ENCODE data around the gene ATXN7.
A peak's percentile ranks its signal among the peaks of the same experiment; 100 is the strongest.

Gene ATXN7

DNA sequence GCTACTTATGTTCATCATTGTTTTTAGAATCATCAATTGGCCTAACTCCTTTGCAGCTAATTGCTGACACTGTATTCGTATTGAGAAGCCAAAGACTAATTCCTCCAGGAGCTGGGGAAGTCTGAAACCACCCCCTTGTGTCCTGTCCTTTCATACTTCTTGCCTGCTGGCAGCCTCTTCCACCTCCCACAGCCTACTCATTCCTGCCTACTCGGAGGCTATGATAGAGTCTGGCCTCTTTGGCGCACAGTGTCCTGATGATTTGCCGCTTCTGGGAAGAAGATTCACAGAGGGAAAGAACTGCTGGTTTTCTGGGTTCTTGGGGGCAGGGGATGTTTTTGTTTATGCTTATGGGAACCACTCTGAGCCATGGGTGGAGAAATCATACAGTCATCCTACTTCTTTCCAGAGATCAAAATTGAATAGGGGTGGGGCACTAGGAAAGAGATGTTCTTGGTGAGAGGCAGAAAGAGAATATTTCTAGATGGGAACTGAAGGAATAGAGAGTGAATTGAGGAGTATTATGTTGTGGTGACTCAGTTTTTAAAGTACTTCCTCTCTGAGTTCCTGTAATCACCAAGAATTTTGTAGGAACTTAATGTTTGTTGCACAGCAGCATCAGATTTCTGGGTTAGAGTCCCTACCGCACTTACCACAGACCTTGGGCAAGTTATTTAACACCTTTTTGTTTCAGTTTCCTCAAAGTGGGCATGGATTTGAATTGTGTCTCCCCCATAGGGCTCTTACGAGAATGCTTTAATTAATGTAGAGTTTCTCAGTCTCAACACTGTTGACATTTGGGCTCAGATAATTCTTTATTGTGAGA is 70.6 kb downstream of the ATXN7 start:
- DNase-seq: no peak

DNA sequence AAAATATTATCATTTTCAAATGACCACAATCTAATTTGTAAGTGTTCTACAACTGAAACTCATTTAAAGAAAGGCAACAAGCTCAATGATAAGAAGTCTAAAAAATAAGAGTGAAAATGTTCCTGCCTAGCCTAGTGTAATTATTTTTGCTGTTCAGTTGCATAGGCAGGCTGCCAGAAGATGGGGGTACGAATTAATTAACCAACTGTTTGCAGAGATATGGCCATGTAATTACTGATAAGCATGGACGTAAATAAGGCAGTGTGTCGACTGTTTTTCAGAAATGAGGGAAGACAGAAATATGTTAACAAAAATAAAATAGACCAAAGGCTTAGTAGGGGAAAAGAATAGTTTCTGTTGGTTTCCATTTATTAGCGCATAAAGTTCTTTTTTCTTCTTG is 73.3 kb downstream of the ATXN7 start:
- DNase-seq: no peak

DNA sequence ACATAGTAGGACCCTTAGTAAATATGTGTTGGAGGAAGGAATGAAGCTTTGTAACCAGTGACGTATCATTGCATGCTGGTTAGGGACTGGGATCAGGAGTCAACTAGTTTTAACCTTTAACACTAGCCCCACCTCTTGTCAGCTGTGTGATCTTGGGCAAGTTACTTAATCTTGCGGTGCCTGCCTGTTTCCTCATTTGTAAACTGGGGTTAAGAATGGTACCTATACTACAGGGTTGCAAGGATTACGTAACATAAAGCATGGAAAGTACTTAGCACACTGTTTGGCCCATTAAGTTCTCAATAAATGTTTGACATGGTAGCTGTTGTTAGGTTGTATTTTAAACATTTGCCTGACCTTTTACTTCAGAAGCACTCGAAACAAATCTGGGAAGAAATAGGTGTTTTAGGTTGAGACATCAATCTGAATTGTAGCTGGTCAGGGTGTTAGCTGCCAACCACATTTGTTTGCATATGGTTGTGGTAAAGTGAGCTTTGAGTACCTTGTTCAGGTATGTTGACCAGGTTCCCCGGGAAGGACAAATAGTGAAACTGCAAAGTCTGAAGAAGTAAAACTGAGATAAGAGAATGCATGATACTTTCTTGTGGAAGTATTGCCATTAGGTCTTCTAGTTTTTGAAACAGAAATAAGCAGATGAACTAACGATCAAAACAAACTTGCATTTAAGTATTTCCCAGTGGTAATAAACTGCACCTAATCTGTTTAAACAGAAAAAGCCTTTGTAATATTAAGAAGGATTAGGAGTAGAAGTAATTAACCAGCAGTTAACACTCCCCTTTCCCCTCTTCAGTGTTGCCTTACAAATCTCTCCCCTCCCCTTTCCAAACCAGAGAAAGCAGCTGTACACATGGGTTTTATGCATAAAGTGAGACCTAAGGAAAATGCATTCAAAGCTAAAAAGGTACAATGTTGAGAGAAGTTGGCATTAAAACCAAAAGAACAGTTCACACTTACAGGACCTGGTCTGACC is 74.3 kb downstream of the ATXN7 start:
- no peak for DNase-seq

DNA sequence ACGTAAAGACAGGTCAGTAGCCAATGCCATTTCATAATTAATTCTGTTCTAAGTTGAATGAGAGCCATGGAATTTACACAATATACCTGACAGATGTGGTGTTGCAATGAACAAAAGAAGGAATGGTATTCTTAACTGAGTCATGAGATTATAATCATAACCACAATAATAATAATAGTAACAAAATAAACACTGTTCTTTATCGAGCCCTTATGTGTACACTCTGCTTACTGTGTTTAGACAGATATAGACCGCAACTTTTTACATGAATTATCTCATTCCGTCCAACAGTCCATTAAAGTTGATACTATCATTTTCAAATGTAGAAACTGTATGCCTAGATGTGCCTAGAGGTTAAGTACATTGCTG is 76.7 kb downstream of the ATXN7 start:
- no peak for DNase-seq

DNA sequence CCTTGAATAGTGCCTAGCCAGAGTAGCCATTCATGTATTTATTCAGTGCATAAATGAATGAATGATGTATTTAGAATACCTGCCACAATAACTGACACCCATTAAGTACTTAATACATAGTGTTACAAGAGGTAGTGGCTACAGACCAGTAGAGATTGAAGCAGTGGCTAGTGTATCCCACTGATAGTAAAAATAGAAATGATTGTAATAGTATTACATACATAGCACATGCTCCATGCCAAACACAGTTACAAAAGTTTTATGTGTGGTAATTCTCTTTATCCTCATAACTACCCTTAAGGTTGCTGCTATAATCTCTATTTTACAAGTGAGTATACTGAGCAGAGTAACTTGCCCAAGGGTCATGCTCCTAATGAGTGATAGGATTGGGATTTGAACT is 78.9 kb downstream of the ATXN7 start:
- DNase-seq: no peak

DNA sequence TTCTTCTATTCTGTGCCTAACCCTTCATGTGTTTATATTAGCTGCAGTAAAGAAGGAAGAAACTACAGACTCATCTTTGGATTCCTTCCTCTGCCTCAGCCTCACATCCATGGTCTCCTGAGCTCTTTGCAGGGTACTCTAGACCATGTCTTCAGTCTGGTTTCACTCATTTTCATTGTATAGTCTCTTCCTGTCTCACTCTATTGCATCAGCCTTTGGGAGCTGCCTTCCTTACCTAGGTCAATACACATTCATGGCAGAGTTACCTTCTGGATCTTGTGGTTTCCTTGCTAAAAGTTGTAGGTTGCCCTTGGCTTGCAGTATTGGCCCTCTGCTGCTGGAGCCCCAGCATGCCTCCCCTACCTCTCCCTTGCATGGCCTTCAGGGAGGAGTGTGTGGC is 80.0 kb downstream of the ATXN7 start:
- no peak for DNase-seq

DNA sequence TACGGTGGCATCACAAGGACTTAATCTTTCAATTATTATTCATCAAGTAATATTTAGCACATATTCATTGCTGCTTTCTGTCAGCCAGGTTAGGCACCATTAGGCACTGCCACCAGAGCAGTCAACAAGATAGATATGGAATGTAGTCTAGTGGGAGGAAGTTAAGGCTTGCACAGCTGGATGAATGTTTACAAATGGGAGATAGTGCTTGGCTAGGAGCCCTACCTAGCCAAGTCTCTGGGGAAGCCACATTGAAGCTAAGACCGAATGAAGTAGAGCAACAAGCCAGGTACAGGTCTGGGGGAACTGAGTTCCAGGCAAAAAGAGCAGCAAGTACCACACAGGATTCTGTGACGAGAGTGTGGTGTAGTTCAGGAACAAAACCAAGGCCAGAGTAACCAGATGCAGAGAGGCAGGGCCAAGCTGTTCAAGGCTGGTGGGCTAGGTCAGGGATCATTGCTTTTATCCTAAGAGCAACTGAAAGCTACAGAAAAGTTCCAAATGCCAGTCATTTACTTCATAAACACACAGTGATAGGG is 82.0 kb downstream of the ATXN7 start:
- no peak for DNase-seq

DNA sequence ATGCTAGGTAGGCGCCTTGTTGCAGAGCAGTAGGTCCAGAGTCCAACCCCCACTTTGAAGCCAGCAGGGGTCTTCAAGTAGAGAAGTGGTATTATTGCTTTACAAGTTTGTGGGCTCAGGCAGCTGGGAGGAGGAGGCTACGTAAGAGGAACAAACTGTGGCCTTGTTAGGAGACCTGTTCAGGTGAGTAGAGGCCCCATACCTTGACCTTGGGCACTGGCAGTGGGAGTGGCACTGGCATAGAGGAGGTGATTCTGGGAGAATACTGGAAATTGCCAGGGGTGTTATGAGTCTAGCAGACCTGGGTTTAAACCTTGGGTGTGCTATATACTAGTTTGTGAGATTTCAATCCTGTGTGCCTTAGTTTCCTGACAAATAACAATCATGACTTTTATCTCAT is 83.1 kb downstream of the ATXN7 start:
- no peak for DNase-seq

DNA sequence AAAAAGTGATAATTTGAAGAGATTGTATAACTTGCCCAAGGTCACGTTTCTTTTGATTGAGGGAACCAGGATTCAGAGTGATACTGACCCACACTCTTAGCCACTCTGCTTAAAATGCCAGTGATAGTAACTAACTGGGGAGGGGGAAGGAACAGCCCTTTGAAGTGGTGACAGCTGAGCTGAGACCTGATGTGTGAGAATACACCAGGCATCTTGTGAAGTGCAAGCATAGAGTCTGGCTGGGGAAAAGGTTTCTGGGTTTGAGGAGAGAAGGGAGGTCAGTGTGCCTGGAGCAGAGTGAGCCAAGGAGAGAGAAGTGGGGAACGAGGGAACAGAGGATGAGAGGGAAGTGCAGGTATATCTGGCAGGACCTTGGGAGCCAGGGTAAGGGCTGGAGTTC is 83.9 kb downstream of the ATXN7 start:
- no peak for DNase-seq

DNA sequence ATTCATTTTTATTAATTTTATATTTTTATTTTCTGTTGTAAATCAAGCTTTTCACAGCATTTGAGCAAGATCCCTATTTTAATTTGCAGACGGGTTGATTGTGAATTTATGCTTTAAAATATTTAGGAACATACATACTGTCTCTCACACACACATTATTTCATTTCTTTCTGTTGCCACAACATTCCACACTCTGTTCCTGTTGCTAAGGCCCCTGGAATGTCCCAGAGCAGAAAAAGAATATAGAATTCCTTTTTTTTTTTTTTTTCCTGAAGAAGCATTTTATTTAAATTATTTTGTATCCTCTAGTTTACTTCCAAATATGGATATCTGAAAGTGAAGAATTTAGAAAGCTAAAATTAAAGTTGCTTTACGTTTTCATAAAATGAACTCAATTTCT is 85.3 kb downstream of the ATXN7 start:
- no peak for DNase-seq

DNA sequence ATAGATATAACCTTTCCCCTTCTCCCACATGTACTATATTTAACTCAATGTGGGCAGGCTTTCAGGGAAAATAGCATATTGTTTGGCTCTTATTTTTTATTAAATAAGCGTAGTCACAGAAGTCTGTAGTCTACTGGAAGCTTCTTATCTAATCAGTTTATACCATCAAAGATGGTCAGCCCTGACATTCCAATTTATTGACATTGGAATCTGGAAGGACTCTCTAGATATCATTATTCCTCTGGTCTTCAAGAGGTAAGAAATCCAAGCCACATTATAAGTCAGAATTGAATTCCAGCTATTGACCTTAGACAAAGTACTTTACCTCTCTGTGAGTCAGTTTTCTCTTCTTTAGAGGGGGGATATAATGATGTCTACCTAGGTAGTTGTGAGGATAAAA is 87.0 kb downstream of the ATXN7 start:
- DNase-seq: no peak

DNA sequence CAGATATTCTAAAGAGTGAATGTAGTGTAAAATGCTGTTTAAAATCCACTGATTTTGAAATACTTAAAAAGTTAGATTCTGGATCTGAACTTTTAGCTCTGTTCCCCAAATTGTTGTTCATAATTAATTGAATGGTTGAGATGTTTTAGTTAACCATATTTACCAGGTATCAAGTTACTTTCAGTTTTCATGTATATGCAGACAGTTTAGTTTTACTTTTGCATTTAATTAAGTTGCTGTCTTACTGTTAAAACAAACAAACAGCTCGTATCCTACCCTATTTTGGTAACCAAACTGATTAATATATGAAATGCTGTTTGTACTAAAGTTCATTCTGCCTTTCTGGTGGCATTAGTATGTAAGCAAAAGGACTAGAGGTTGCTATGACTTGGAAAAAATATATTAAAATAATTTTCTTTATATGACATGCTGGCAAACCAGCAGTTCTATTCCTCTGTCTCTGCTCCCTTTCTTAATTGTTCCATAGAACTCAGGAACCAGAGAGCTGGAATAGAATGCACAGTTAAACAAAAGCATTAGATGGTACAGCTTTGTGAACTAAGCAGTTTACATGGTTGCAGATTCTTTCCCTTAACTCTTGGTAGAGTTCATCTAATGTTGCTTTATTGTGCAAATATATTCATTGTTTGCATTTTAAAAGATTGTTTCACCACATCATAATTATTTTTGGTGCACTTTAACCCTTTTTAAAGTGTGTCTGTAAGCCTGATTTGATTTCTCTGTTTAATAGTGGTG is 88.0 kb downstream of the ATXN7 start:
- DNase-seq: no peak

DNA sequence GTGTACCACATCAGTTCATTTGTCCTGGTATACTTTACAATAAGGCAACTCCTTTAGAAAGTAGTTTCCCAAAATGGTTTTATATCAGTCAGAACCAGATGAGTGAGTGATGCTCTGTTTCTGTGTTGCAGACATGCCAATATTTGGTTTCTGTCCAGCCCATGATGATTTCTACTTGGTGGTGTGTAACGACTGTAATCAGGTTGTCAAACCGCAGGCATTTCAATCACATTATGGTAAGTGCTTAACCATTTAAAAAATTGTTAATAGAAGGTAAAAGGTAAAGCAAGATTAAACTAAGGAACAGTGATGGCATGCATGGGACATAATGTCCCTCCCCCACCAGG is 88.6 kb downstream of the ATXN7 start:
- no peak for DNase-seq

DNA sequence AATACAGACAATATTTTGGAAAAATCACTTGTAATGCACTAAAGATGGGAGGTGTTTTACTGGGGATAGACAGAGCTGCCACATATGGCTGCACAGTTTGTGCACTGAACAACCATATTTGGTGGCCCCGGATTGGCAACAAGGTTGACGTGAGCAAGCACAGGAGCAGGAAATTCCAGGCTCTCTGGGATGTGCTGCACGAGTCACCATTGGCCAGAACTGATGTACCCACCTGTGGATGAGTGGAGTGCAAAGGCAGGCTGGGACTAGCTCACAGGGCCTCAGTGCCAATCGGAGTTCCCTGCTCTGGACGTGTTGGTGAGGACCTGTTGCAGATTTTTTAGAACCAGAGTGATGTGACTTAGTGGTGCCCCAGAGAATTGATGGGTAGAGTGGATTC is 90.5 kb downstream of the ATXN7 start:
- DNase-seq: no peak

DNA sequence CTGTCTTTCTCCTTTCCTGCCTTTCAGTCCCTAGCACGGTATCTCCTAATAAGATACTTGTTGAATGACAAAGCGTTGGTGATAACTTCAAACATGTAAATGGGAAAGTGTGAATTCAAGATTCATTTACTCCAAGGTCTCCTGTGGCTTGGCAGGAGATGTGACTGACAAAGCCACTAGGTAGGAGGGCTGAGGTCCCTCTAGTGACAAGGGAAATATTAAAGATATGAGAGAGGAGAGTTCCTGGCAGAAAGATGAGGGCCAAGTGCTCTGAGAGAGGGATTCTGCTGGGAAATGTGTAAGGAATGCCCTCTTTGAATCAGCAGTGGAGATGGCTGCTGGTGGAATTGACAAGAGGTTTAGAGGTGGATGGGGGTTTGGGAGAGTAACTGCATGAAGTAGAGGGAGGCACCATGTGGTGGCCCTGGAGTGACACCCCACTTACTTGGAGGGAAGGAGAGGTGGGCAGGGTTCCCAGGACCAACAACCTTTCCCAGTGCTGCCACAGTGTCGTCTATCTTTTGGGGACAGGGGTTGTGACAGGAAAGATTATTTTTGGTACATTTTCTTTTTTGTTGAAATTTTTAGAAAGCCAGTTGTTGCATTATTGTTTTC is 91.5 kb downstream of the ATXN7 start:
- no peak for DNase-seq

DNA sequence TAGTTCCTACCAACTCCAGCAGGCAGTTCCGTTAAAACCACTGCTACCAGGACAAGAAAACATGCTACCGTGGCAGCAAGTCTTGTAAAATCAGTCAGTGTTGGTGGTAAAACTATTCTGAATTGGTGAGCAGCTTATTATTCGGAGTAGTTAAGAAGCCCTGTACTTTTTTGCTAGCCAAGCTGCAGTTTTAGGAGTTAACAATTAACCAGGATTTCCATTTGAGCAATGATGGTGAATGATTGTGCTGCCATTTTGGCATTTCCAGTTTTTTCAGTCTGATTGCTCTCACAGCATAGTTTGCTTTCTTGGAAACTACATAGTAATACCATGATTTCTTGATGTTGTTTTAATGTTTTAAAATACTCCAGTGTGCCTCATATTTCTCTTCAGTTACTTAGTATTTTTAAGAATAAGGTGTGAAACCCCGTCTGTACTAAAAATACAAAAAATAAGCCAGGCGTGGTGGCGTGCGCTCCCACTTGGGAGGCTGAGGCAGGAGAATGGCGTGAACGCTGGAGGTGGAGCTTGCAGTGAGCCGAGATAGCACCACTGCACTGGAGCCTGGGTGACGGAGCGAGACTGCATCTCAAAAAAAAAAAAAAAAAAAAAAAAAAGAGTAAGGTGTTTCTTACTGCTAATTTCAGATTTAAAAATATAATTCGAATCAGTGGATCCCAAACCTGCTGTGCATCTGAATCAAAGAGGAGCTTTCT is 92.3 kb downstream of the ATXN7 start:
- DNase-seq: no peak

DNA sequence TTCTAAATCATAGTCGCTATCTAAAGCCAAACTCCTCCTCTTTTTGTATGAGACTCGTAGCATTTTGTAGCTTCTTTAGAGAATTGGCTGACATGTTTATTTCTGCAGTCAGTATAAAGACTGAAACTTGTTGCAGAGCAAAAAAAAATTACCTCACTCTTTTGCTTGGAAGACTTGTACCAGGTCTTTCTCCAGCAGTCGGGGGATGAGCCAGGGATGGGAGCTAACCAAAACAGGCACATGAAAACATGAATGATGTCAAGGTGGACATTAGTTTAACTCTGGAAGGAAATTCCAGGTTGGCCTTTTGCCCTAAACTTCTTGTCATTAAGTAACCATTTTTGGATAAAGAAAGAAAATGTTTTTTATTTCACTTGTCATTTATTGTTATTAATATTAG is 95.5 kb downstream of the ATXN7 start:
- no peak for DNase-seq

DNA sequence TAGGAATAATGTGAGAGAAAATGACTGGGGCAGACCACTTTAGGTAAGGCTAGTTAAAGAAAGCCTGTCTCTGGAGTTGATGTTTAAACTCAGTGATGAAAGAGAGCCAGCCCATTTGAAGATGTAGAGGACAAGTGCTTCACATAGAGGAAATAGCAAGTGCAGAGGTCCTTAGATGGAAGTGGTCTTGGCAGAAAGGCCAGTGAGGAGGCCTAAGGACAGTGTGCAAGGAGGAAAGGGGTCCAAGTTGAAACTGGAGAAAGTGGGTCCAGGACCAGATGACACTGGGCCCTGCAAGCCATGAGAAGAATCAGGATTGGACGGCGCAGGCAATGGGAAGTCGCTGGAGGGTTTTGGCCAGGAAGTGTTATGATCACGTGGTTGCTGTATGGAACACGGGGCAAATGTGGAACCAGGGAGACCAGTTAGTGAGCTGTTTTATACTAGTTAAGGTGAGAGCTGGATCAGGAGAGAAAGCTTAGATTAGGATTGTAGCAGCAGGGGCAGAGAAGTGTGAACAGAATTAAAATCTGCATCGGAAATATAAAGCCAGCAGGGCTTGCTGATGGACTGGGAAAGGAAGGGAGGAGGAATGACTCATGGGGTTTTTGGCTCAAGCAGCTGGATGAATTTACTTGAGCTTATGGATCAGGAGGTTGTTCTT is 96.5 kb downstream of the ATXN7 start:
- DNase-seq: peak; percentile 27

DNA sequence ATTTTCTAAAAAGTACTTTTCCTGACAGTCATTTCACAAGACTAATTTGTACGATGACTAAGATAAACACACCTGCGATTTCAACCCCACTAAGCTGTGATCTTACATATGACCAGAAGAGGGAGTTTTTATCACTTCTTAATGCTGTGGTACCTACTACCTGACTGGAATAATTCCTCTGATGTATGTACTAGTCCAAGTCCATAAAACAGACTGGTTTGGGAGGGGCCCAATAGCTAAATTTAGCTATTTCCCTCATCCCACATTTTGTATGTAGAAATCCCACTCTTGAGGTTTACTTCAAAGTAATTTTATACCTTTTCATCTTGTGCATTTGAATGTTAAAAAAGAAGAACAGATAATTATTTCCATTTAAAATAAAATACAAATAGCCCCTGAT is 98.2 kb downstream of the ATXN7 start:
- no peak for DNase-seq

DNA sequence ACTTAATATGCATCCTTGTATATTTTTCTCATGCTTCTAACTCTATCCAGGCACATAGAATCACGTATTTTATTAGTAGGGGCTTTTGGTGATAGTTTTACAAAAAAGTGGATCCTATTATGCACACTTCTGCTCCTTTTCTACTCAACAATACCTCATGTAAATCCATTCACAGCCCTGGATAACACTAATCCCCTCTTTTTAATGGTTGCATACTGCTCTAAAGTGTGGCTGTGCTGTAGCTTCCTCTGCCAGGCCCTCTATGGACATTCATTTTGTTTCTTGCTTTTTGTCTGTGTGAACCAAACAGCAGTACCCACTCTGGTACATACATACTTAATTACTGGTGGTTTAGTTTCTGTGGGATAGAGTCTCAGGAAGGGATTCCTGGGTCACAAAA is 99.8 kb downstream of the ATXN7 start:
- DNase-seq: no peak

DNA sequence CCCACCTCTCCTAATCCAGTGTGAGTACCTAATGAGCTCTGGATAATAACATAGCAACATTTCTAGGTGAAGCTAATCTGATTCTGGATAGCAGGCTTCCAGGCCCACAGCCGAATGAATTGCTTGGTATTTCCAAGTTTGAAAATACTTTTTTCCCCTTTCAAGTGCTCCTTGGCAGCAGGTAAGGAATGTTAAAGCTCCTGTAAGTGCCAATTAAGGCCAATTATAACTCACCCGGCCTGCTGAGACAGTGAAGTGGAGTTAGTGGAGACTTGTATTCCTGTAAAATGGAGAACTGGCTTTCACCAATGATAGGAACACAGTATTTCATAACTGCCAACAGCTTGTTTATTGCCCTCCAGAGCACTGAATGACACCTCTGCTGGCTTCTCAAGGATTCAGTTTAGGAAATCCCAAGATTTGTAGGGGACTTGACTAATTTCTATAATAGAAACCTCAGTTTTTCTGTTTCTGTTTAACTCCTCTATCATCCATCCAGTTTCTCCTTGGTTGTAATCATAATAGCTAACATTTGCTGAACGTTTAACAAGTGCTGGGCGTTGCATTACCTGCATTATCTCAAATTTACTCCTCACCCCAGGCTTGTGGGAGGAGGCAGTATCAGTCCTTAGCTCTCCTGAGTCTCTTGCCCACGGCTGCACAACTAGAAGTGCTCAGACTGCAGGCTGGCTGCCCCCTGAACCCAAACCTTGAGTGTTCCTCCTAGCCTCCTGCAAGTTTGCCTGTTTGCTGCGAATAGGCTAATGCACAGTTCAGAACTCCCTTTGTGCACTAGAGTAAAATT is 101.2 kb downstream of the ATXN7 start:
- DNase-seq: no peak

Data from T1000 (cell line).